Measurements from ENCODE around the gene AP4E1.

GRCh38 chr15:50909010-50909317 lies 481 bp downstream of the AP4E1 start:
- no peak for TF ChIP-seq SP1 (CRISPR knock-in tag; conservative IDR thresholded peaks at IDR 0.05)
- TF ChIP-seq NFYB (CRISPR knock-in tag; conservative IDR thresholded peaks at IDR 0.05; ENCODE audit: low read depth): no peak
- TF ChIP-seq CTCF (IDR thresholded peaks at IDR 0.05): no peak
- no peak for TF ChIP-seq FOXP1 (CRISPR knock-in tag; IDR thresholded peaks at IDR 0.05; ENCODE audit: borderline replicate concordance)
- TF ChIP-seq ZNF512 (CRISPR knock-in tag; IDR thresholded peaks at IDR 0.05; ENCODE audit: borderline replicate concordance): no peak
- no peak for TF ChIP-seq TCF7 (CRISPR knock-in tag; IDR thresholded peaks at IDR 0.05; ENCODE audit: low read depth)
- no peak for TF ChIP-seq CBFB (CRISPR knock-in tag; IDR thresholded peaks at IDR 0.05; ENCODE audit: low read depth)
- no peak for TF ChIP-seq USF2 (CRISPR knock-in tag; IDR thresholded peaks at IDR 0.05)
- no peak for TF ChIP-seq MLX (CRISPR knock-in tag; IDR thresholded peaks at IDR 0.05)
